ENCODE results near the gene CXXC1. TPM values are rescaled to one million over a fixed set of nuclear protein-coding genes. Genes with fewer than 3 reads are reported as not detected.
A peak's percentile ranks its signal among the peaks of the same experiment; 100 is the strongest.

Gene CXXC1
- total and polyA plus RNA-seq, 2 donors (not counting 3 experiments of a cell fraction or from before 2014, with no cell fraction given) = 64.4 to 128 TPM

DNA sequence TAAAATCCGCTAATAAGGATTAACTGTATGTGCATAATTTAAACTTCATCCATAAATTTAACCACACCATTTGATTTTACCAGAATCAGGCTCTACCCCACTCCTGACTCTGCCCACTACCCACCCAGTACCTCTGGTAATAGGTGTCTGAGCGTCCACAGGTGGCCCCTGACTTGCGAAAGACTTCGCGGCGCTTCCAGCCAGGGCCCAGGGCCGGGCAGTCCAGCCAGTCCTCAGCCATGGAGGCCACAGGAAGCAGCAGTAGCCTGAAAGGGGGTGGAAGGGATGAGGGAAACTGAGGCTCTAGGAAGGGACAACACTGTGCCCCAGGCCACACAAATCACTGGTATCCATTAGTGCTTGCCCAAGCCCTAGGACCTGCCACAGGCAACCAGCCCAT, 7.7 kb downstream of the CXXC1 start:
- Histone ChIP-seq H3K9me3 (replicated peaks; ENCODE audit: control insufficient read depth, insufficient read depth, low read length) (no peaks in the 10 kb centered on the region), H3K4me3 (replicated peaks in 1 of 3; ENCODE audit: insufficient read depth in 1 of 3, low read depth in 1 of 3, low read length in 3 of 3) (no peak overlapping the region), H3K27me3 (ENCODE audit: control insufficient read depth in 2 of 2, insufficient read depth in 2 of 2, low read length in 2 of 2) (no peaks in the 10 kb centered on the region), H3K9me1 (replicated peaks; ENCODE audit: control insufficient read depth, extremely low read depth, insufficient read depth, low read length) (no peaks in the 10 kb centered on the region), H3K36me3 (ENCODE audit: control insufficient read depth in 2 of 2, extremely low read depth in 1 of 2, insufficient read depth in 2 of 2, low read length in 2 of 2) (peaks cover 20 to 44% of the 10 kb centered on the region in 2 experiments), H4K20me1 (replicated peaks; ENCODE audit: control insufficient read depth, extremely low read depth, insufficient read depth, low read length) (no peaks in the 10 kb centered on the region), H3K27ac (ENCODE audit: insufficient read depth, low read depth, low read length) (no peak overlapping the region), H2AFZ (ENCODE audit: low read depth, low read length) (no peak overlapping the region), H3K4me2 (ENCODE audit: insufficient read depth, low read length) (peak overlapping the region; percentile 55), H3K9ac (replicated peaks; ENCODE audit: extremely low read depth, insufficient read depth, low read length) (no peak overlapping the region), H3K4me1 (ENCODE audit: control insufficient read depth, extremely low read depth, insufficient read depth, low read length) (peaks cover 23% of the 10 kb centered on the region), H3K79me2 (ENCODE audit: control insufficient read depth, insufficient read depth, low read length) (peaks cover 27% of the 10 kb centered on the region)
- TF ChIP-seq MAX (IDR thresholded peaks at IDR 0.05; ENCODE audit: insufficient read depth, insufficient read length) (no peak), GATA2 (IDR thresholded peaks at IDR 0.05; ENCODE audit: insufficient read depth, insufficient read length, low read depth, low read length) (no peak), POLR2A (IDR thresholded peaks at IDR 0.05; ENCODE audit: low read depth, low read length) (no peak), EZH2 (IDR thresholded peaks at IDR 0.05; ENCODE audit: borderline replicate concordance, low read depth, low read length, severe bottlenecking) (no peak), JUN (IDR thresholded peaks at IDR 0.05; ENCODE audit: borderline replicate concordance, insufficient read depth, insufficient read length, low read depth) (no peak), MYC (IDR thresholded peaks at IDR 0.05; ENCODE audit: low read depth, low read length) (no peak), FOS (IDR thresholded peaks at IDR 0.05; ENCODE audit: borderline replicate concordance, insufficient read depth, low read length) (no peak), POLR2AphosphoS5 (IDR thresholded peaks at IDR 0.05; ENCODE audit: insufficient read depth, low read depth, low read length) (no peak)
- TF ChIP-seq, protein P1, sequence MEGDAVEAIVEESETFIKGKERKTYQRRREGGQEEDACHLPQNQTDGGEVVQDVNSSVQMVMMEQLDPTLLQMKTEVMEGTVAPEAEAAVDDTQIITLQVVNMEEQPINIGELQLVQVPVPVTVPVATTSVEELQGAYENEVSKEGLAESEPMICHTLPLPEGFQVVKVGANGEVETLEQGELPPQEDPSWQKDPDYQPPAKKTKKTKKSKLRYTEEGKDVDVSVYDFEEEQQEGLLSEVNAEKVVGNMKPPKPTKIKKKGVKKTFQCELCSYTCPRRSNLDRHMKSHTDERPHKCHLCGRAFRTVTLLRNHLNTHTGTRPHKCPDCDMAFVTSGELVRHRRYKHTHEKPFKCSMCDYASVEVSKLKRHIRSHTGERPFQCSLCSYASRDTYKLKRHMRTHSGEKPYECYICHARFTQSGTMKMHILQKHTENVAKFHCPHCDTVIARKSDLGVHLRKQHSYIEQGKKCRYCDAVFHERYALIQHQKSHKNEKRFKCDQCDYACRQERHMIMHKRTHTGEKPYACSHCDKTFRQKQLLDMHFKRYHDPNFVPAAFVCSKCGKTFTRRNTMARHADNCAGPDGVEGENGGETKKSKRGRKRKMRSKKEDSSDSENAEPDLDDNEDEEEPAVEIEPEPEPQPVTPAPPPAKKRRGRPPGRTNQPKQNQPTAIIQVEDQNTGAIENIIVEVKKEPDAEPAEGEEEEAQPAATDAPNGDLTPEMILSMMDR (IDR thresholded peaks at IDR 0.05; ENCODE audit: extremely low read depth in 1 of 2, insufficient read depth in 1 of 2, low read depth in 1 of 2, low read length in 2 of 2) = no peak
- dilution Hi-C loops (cut with MboI; ENCODE audit: extremely low pct_ligation_motif_present, low sequenced_read_pairs) (no loop called here), intact Hi-C loops (cut with micrococcal nuclease) (loop anchor here (5.0 kb wide), 2 partner anchors 787 to 918 kb away; partner anchors contain the start of genes MEX3C and RPL17)
- CTCF ChIA-PET = interaction anchor here (0.9 to 2.9 kb wide), 2 partner anchors 12 to 78 kb away, joined by 4 to 19 read pairs; no protein-coding TSS in a partner anchor
- FAIRE-seq = no peak
- POLR2A ChIA-PET = no interaction called here
- no peak for DNase-seq (ENCODE audit: low read depth, low spot score)
- no TSS peak for BruUV-seq (replicated peaks)

All from endothelial cell of umbilical vein (primary cell).